GM12873 (cell line): Measurements from ENCODE around the gene SURF6.

Experiments
- TF ChIP-seq, protein P1 (sequence below): IDR thresholded peaks from 2 replicates; pipeline ENCODE4 v1.5.1; 2012; ENCODE audit warnings: low read depth, mild to moderate bottlenecking, moderate library complexity, low read length, control low read depth; ENCODE audit not compliant: insufficient read depth; ENCODE audit errors: missing control alignments

The SURF6 gene

DNA sequence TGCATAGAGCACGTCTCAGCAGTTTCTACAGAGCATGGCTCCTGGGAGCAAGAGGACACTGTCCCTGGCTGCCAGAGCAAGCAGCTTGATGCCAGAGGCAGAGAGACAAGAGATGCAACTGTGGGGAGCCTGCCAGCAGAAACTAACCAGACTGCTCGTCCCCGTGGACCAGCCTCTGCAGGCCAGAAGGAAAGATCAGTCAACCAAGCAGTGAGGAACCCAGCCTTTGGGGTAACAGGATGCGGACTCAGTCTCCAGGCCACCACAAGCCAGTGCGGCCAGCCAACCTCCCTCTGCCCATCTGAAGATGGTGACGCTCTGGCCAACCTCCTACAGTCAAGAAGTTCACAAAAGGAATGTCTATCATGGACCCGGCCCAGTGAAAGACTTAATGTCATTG is 36.2 kb upstream of the SURF6 start:
- TF ChIP-seq, protein P1, sequence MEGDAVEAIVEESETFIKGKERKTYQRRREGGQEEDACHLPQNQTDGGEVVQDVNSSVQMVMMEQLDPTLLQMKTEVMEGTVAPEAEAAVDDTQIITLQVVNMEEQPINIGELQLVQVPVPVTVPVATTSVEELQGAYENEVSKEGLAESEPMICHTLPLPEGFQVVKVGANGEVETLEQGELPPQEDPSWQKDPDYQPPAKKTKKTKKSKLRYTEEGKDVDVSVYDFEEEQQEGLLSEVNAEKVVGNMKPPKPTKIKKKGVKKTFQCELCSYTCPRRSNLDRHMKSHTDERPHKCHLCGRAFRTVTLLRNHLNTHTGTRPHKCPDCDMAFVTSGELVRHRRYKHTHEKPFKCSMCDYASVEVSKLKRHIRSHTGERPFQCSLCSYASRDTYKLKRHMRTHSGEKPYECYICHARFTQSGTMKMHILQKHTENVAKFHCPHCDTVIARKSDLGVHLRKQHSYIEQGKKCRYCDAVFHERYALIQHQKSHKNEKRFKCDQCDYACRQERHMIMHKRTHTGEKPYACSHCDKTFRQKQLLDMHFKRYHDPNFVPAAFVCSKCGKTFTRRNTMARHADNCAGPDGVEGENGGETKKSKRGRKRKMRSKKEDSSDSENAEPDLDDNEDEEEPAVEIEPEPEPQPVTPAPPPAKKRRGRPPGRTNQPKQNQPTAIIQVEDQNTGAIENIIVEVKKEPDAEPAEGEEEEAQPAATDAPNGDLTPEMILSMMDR: no peak

DNA sequence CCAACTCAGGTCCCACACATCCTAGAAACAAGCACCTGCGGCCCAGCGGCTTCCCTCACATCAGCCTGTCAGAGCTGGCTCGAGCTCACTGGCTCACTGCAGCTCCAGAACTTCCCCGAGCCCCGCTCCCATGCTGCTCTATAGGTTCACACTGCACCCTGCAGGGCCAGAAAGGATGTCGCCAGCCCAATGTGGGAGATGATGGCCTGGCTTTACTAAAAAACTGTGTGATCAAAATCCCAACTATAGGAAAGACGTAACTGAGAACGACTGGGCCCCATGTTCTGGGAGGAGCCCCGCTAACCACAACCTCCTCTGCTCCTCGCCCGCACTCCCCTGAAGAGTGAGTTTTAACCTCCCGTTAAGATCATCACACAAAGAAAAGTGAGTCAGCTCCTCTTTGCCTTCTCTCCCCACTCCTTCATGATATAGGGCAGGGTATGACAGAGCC is 35.3 kb upstream of the SURF6 start:
- TF ChIP-seq, protein P1: no peak

DNA sequence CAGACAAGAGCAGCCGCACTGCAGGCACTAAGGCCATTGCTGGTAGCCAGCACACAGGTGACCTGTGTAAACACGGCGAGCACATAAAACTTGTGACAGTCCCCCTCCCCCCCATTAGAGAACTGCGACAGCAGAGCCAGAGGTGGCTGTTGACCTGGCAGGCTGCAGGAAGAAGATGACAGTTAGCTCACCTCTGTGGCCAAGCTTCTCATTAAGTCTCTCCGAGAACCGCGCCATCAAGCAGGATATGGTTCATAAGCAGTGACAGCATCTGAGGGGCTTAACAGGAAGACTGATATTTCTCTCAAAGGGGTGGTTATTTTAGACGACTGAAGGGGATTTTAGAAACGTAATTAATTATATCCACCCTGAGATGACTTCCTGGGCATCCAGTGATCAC is 34.7 kb upstream of the SURF6 start:
- TF ChIP-seq, protein P1: no peak

GRCh38 chr9:133369933-133370332 is 33.9 kb upstream of the SURF6 start:
- TF ChIP-seq, protein P1: no peak

DNA sequence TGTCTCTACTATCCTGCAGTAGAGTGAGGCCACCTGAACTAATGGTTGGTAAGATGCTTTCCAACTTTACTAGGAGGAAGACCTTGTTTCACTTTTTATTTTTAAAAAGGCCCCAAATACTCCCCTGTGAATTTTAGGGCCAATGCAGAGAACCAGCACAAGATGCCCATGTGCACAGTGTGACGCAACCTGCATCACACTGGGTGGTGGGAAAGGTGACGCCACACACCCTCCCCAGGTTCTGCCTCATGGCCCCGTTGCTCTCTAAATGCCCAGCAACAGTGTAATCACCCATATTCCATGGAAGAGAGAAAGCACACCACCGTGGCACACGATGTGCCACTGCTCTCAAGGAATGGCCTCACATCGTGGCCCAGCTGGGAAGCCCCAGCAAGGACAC is 33.4 kb upstream of the SURF6 start:
- TF ChIP-seq, protein P1: no peak

- TF ChIP-seq, protein P1: no peak
Measured at GRCh38 chr9:133368249-133368881, 32.4 kb upstream of the SURF6 start.

GRCh38 chr9:133367778-133368177 is 31.8 kb upstream of the SURF6 start:
- TF ChIP-seq, protein P1: no peak
